Activated CD4-positive, alpha-beta T cell treated with anti-CD3 and anti-CD28 coated beads, Interleukin-2, amount 10 ng/mL, durations not matched to agents 24 days and 14 days (primary cell): ENCODE data around the gene RHOBTB1. TPM values are rescaled to one million over a fixed set of nuclear protein-coding genes. Genes with fewer than 3 reads are reported as not detected.
A peak's percentile ranks its signal among the peaks of the same experiment; 100 is the strongest.

Experiments used
- DNase-seq: peaks from one replicate; pipeline ENCODE4 v3.0.0; 2022
- H3K27ac Mint-ChIP-seq: one replicate; pipeline ENCODE4 v1.8.0; 2022; ENCODE audit warnings: mild to moderate bottlenecking, mixed read lengths
- H3K27me3 Mint-ChIP-seq: one replicate; pipeline ENCODE4 v1.8.0; 2022; ENCODE audit warnings: mixed read lengths
- H3K36me3 Mint-ChIP-seq: one replicate; pipeline ENCODE4 v1.8.0; 2022; ENCODE audit warnings: low read depth, mild to moderate bottlenecking, mixed read lengths
- H3K4me1 Mint-ChIP-seq: one replicate; pipeline ENCODE4 v1.8.0; 2021; ENCODE audit warnings: mixed read lengths
- H3K4me3 Mint-ChIP-seq: one replicate; pipeline ENCODE4 v1.8.0; 2022; ENCODE audit warnings: mild to moderate bottlenecking, moderate library complexity, mixed read lengths
- H3K9me3 Mint-ChIP-seq: one replicate; pipeline ENCODE4 v1.8.0; 2021; ENCODE audit warnings: mixed read lengths
- intact Hi-C: fragments of 100-400 bp; cut with micrococcal nuclease; formaldehyde crosslinking; loops from one replicate; pipeline ENCODE4 v1.15.1; 2023
- total RNA-seq: library from RNA; stranded (reverse); gene quantifications from 2 replicates; pipeline ENCODE4 v1.2.3, GENCODE V29; 2022

RHOBTB1 gene
- total RNA-seq, 1 donor from 2014 or later: not detected

- Mint-ChIP-seq H3K4me1 (no peaks in the 10 kb centered on the region), H3K36me3 (no peaks in the 10 kb centered on the region), H3K27me3 (peaks cover 13% of the 10 kb centered on the region), H3K4me3 (no peak overlapping the region), H3K9me3 (no peaks in the 10 kb centered on the region), H3K27ac (no peak overlapping the region)
- no peak for DNase-seq
- intact Hi-C loops: no loop called here
Observed at GRCh38 chr10:60899266-60899665, 44.7 kb downstream of the RHOBTB1 start.

GRCh38 chr10:60898321-60898720 is 45.7 kb downstream of the RHOBTB1 start:
- no peaks in the 10 kb centered on the region for H3K9me3 Mint-ChIP-seq
- H3K4me1 Mint-ChIP-seq: no peaks in the 10 kb centered on the region
- H3K27me3 Mint-ChIP-seq: peaks cover 19% of the 10 kb centered on the region
- no peak for DNase-seq
- intact Hi-C loops: no loop called here
- no peak overlapping the region for H3K27ac Mint-ChIP-seq
- no peaks in the 10 kb centered on the region for H3K36me3 Mint-ChIP-seq
- no peak overlapping the region for H3K4me3 Mint-ChIP-seq

- Mint-ChIP-seq H3K4me1 (no peaks in the 10 kb centered on the region), H3K9me3 (no peaks in the 10 kb centered on the region), H3K4me3 (no peak overlapping the region), H3K27me3 (peaks cover 23% of the 10 kb centered on the region), H3K36me3 (no peaks in the 10 kb centered on the region), H3K27ac (no peak overlapping the region)
- DNase-seq: no peak
- intact Hi-C loops: no loop called here
Observed at GRCh38 chr10:60896810-60897209, 47.2 kb downstream of the RHOBTB1 start.

- Mint-ChIP-seq H3K4me3 (no peak overlapping the region), H3K36me3 (no peaks in the 10 kb centered on the region), H3K9me3 (no peaks in the 10 kb centered on the region), H3K4me1 (no peaks in the 10 kb centered on the region), H3K27me3 (peaks cover 24% of the 10 kb centered on the region), H3K27ac (no peak overlapping the region)
- no peak for DNase-seq
- intact Hi-C loops: no loop called here
Observed at GRCh38 chr10:60896033-60896432, 48.0 kb downstream of the RHOBTB1 start.

- no peak for DNase-seq
- no peaks in the 10 kb centered on the region for H3K36me3 Mint-ChIP-seq
- no peaks in the 10 kb centered on the region for H3K9me3 Mint-ChIP-seq
- peaks cover 24% of the 10 kb centered on the region for H3K27me3 Mint-ChIP-seq
- intact Hi-C loops: no loop called here
- H3K4me1 Mint-ChIP-seq: no peaks in the 10 kb centered on the region
- no peak overlapping the region for H3K27ac Mint-ChIP-seq
- no peak overlapping the region for H3K4me3 Mint-ChIP-seq
Observed at GRCh38 chr10:60894786-60895185, 49.2 kb downstream of the RHOBTB1 start.

GRCh38 chr10:60893231-60893630 is 50.8 kb downstream of the RHOBTB1 start:
- intact Hi-C loops: no loop called here
- Mint-ChIP-seq H3K27ac (no peak overlapping the region), H3K4me1 (no peaks in the 10 kb centered on the region), H3K4me3 (no peak overlapping the region), H3K9me3 (no peaks in the 10 kb centered on the region), H3K36me3 (no peaks in the 10 kb centered on the region), H3K27me3 (peaks cover 22% of the 10 kb centered on the region)
- DNase-seq: no peak

GRCh38 chr10:60892571-60892970 is 51.4 kb downstream of the RHOBTB1 start:
- DNase-seq: no peak
- no peak overlapping the region for H3K27ac Mint-ChIP-seq
- peaks cover 18% of the 10 kb centered on the region for H3K27me3 Mint-ChIP-seq
- intact Hi-C loops: no loop called here
- H3K36me3 Mint-ChIP-seq: no peaks in the 10 kb centered on the region
- no peak overlapping the region for H3K4me3 Mint-ChIP-seq
- H3K9me3 Mint-ChIP-seq: no peaks in the 10 kb centered on the region
- no peaks in the 10 kb centered on the region for H3K4me1 Mint-ChIP-seq

- no peak for DNase-seq
- no peaks in the 10 kb centered on the region for H3K4me1 Mint-ChIP-seq
- no peak overlapping the region for H3K4me3 Mint-ChIP-seq
- no peak overlapping the region for H3K27ac Mint-ChIP-seq
- peaks cover 11% of the 10 kb centered on the region for H3K27me3 Mint-ChIP-seq
- intact Hi-C loops: no loop called here
- no peaks in the 10 kb centered on the region for H3K36me3 Mint-ChIP-seq
- H3K9me3 Mint-ChIP-seq: no peaks in the 10 kb centered on the region
Observed at GRCh38 chr10:60890811-60891210, 53.2 kb downstream of the RHOBTB1 start.

GRCh38 chr10:60883187-60883586 is 60.8 kb downstream of the RHOBTB1 start:
- H3K9me3 Mint-ChIP-seq: no peaks in the 10 kb centered on the region
- H3K4me3 Mint-ChIP-seq: no peak overlapping the region
- H3K27ac Mint-ChIP-seq: no peak overlapping the region
- DNase-seq: peak; percentile 60
- H3K36me3 Mint-ChIP-seq: no peaks in the 10 kb centered on the region
- H3K27me3 Mint-ChIP-seq: no peaks in the 10 kb centered on the region
- intact Hi-C loops: loop anchor here (5.0 kb wide), 1 partner anchor 79 kb away; no protein-coding TSS in a partner anchor
- no peaks in the 10 kb centered on the region for H3K4me1 Mint-ChIP-seq

GRCh38 chr10:60878224-60878623 is 65.8 kb downstream of the RHOBTB1 start:
- DNase-seq: no peak
- Mint-ChIP-seq H3K4me1 (no peaks in the 10 kb centered on the region), H3K36me3 (no peaks in the 10 kb centered on the region), H3K4me3 (no peak overlapping the region), H3K9me3 (no peaks in the 10 kb centered on the region), H3K27me3 (peaks cover 3% of the 10 kb centered on the region), H3K27ac (no peak overlapping the region)
- intact Hi-C loops: no loop called here

GRCh38 chr10:60877777-60878120 is 66.2 kb downstream of the RHOBTB1 start:
- H3K27me3 Mint-ChIP-seq: peaks cover 3% of the 10 kb centered on the region
- no peak overlapping the region for H3K27ac Mint-ChIP-seq
- no peaks in the 10 kb centered on the region for H3K9me3 Mint-ChIP-seq
- intact Hi-C loops: no loop called here
- DNase-seq: no peak
- no peaks in the 10 kb centered on the region for H3K36me3 Mint-ChIP-seq
- H3K4me3 Mint-ChIP-seq: no peak overlapping the region
- no peaks in the 10 kb centered on the region for H3K4me1 Mint-ChIP-seq

GRCh38 chr10:60877061-60877776 is 66.8 kb downstream of the RHOBTB1 start:
- no peak overlapping the region for H3K27ac Mint-ChIP-seq
- no peaks in the 10 kb centered on the region for H3K36me3 Mint-ChIP-seq
- no peak overlapping the region for H3K4me3 Mint-ChIP-seq
- DNase-seq: no peak
- H3K9me3 Mint-ChIP-seq: no peaks in the 10 kb centered on the region
- intact Hi-C loops: no loop called here
- H3K27me3 Mint-ChIP-seq: peaks cover 3% of the 10 kb centered on the region
- no peaks in the 10 kb centered on the region for H3K4me1 Mint-ChIP-seq

GRCh38 chr10:60873758-60874157 is 70.2 kb downstream of the RHOBTB1 start:
- Mint-ChIP-seq H3K4me3 (no peak overlapping the region), H3K9me3 (no peaks in the 10 kb centered on the region), H3K36me3 (no peaks in the 10 kb centered on the region), H3K27me3 (peaks cover 3% of the 10 kb centered on the region), H3K4me1 (no peaks in the 10 kb centered on the region), H3K27ac (no peak overlapping the region)
- intact Hi-C loops: no loop called here
- no peak for DNase-seq

- DNase-seq: no peak
- intact Hi-C loops: no loop called here
Observed at GRCh38 chr10:60872451-60872850, 71.5 kb downstream of the RHOBTB1 start.

GRCh38 chr10:60871215-60871614 is 72.8 kb downstream of the RHOBTB1 start:
- DNase-seq: no peak
- no peak overlapping the region for H3K4me3 Mint-ChIP-seq
- intact Hi-C loops: no loop called here
- peaks cover 3% of the 10 kb centered on the region for H3K27me3 Mint-ChIP-seq
- H3K27ac Mint-ChIP-seq: no peak overlapping the region
- H3K9me3 Mint-ChIP-seq: no peaks in the 10 kb centered on the region
- no peaks in the 10 kb centered on the region for H3K4me1 Mint-ChIP-seq
- H3K36me3 Mint-ChIP-seq: no peaks in the 10 kb centered on the region

More at GRCh38 chr10:60872451-60872850, 71.5 kb downstream of the RHOBTB1 start:
- H3K4me1 Mint-ChIP-seq: no peaks in the 10 kb centered on the region
- no peaks in the 10 kb centered on the region for H3K9me3 Mint-ChIP-seq
- H3K4me3 Mint-ChIP-seq: no peak overlapping the region
- peaks cover 5% of the 10 kb centered on the region for H3K27me3 Mint-ChIP-seq
- no peak overlapping the region for H3K27ac Mint-ChIP-seq
- H3K36me3 Mint-ChIP-seq: no peaks in the 10 kb centered on the region
